ENCODE data around the gene TP53TG5.

The TP53TG5 gene

GRCh38 chr20:45344168-45344860 is 33.8 kb downstream of the TP53TG5 start:
- DNase-seq = no peak

GRCh38 chr20:45343532-45344167 is 34.5 kb downstream of the TP53TG5 start:
- no peak for DNase-seq

GRCh38 chr20:45342855-45343531 is 35.1 kb downstream of the TP53TG5 start:
- no peak for DNase-seq

GRCh38 chr20:45341939-45342854 is 35.9 kb downstream of the TP53TG5 start:
- no peak for DNase-seq

- DNase-seq = no peak
Measured at GRCh38 chr20:45341579-45341938, 36.6 kb downstream of the TP53TG5 start.

GRCh38 chr20:45340951-45341350 is 37.2 kb downstream of the TP53TG5 start:
- no peak for DNase-seq

GRCh38 chr20:45340236-45340847 is 37.8 kb downstream of the TP53TG5 start:
- no peak for DNase-seq

- no peak for DNase-seq
Measured at GRCh38 chr20:45339799-45340198, 38.3 kb downstream of the TP53TG5 start.

GRCh38 chr20:45339084-45339483 is 39.0 kb downstream of the TP53TG5 start:
- no peak for DNase-seq

- no peak for DNase-seq
Measured at GRCh38 chr20:45338121-45339030, 39.7 kb downstream of the TP53TG5 start.

GRCh38 chr20:45337367-45338120 is 40.6 kb downstream of the TP53TG5 start:
- no peak for DNase-seq

GRCh38 chr20:45336530-45337366 is 41.4 kb downstream of the TP53TG5 start:
- DNase-seq = no peak

- no peak for DNase-seq
Measured at GRCh38 chr20:45330476-45330875, 47.6 kb downstream of the TP53TG5 start.

- no peak for DNase-seq
Measured at GRCh38 chr20:45329497-45330319, 48.4 kb downstream of the TP53TG5 start.

- peak; percentile 59 for DNase-seq
Measured at GRCh38 chr20:45328451-45328850, 49.7 kb downstream of the TP53TG5 start.

- no peak for DNase-seq
Measured at GRCh38 chr20:45325371-45325770, 52.8 kb downstream of the TP53TG5 start.

GRCh38 chr20:45323731-45324130 is 54.4 kb downstream of the TP53TG5 start:
- DNase-seq = no peak

GRCh38 chr20:45322952-45323383 is 55.2 kb downstream of the TP53TG5 start:
- DNase-seq = no peak
